ENCODE results near the gene SH2D3A. TPM values are rescaled to one million over a fixed set of nuclear protein-coding genes. Genes with fewer than 3 reads are reported as not detected.

The SH2D3A gene
- total and polyA plus RNA-seq, 2 of the 8 experiments (the other 6 are each of a cell fraction or from before 2014, with no cell fraction given): 14.5 to 22.1 TPM

- TF ChIP-seq RAD21 (IDR thresholded peaks at IDR 0.05 in 1 of 2, conservative IDR thresholded peaks at IDR 0.05 in 1 of 2; ENCODE audit: low read depth in 2 of 2, low read length in 2 of 2) (no peak), MAX (IDR thresholded peaks at IDR 0.05) (no peak), PHF8 (conservative IDR thresholded peaks at IDR 0.05; ENCODE audit: low read depth, low read length) (no peak)
Observed at GRCh38 chr19:6707011-6707657, 60.1 kb downstream of the SH2D3A start (continued).

Data from H1 (cell line).